ENCODE results near the gene ZDHHC14. TPM values are rescaled to one million over a fixed set of nuclear protein-coding genes. Genes with fewer than 3 reads are reported as not detected.

The ZDHHC14 gene
- total RNA-seq, 1 donor from 2014 or later: 9.3 TPM

- intact Hi-C loops (cut with DNase I): no loop called here
- no peaks in the 10 kb centered on the region for H3K36me3 ChIP-seq
- DNase-seq (no peak), ATAC-seq (no peak)
- H3K9me3 ChIP-seq: no peaks in the 10 kb centered on the region
- H3K27ac ChIP-seq: no peak overlapping the region
- peaks cover 11% of the 10 kb centered on the region for H3K4me1 ChIP-seq
- H3K4me3 ChIP-seq: no peak overlapping the region
- no peak for TF ChIP-seq CTCF (IDR thresholded peaks at IDR 0.05)
- H3K27me3 ChIP-seq (ENCODE audit: low read depth): no peaks in the 10 kb centered on the region
Measured at GRCh38 chr6:157549468-157549745, 168.4 kb downstream of the ZDHHC14 start.

- no peak for ATAC-seq
- peaks cover 11% of the 10 kb centered on the region for H3K4me1 ChIP-seq
- no peaks in the 10 kb centered on the region for H3K36me3 ChIP-seq
- intact Hi-C loops (cut with DNase I): no loop called here
- no peak overlapping the region for H3K27ac ChIP-seq
- no peaks in the 10 kb centered on the region for H3K27me3 ChIP-seq (ENCODE audit: low read depth)
- no peak overlapping the region for H3K4me3 ChIP-seq
- TF ChIP-seq CTCF (IDR thresholded peaks at IDR 0.05): no peak
- no peaks in the 10 kb centered on the region for H3K9me3 ChIP-seq
- DNase-seq: no peak
Measured at GRCh38 chr6:157550114-157550989, 169.4 kb downstream of the ZDHHC14 start.

- no peaks in the 10 kb centered on the region for H3K9me3 ChIP-seq
- intact Hi-C loops (cut with DNase I): no loop called here
- ATAC-seq: no peak
Measured at GRCh38 chr6:157551041-157551832, 170.2 kb downstream of the ZDHHC14 start.

GRCh38 chr6:157552081-157552747 is 171.2 kb downstream of the ZDHHC14 start:
- H3K9me3 ChIP-seq: no peaks in the 10 kb centered on the region
- H3K4me3 ChIP-seq: no peak overlapping the region
- intact Hi-C loops (cut with DNase I): no loop called here
- TF ChIP-seq CTCF (IDR thresholded peaks at IDR 0.05): no peak
- ATAC-seq (no peak), DNase-seq (no peak)
- peaks cover 11% of the 10 kb centered on the region for H3K4me1 ChIP-seq
- no peaks in the 10 kb centered on the region for H3K27me3 ChIP-seq (ENCODE audit: low read depth)
- no peak overlapping the region for H3K27ac ChIP-seq
- H3K36me3 ChIP-seq: no peaks in the 10 kb centered on the region

More at GRCh38 chr6:157551041-157551832, 170.2 kb downstream of the ZDHHC14 start:
- Histone ChIP-seq H3K4me1 (peaks cover 11% of the 10 kb centered on the region), H3K4me3 (no peak overlapping the region), H3K27me3 (ENCODE audit: low read depth) (no peaks in the 10 kb centered on the region), H3K27ac (no peak overlapping the region), H3K36me3 (no peaks in the 10 kb centered on the region)
- no peak for TF ChIP-seq CTCF (IDR thresholded peaks at IDR 0.05)
- DNase-seq: no peak

GRCh38 chr6:157552820-157553485 is 172.0 kb downstream of the ZDHHC14 start:
- ATAC-seq (no peak), DNase-seq (no peak)
- no peak for TF ChIP-seq CTCF (IDR thresholded peaks at IDR 0.05)
- H3K9me3 ChIP-seq: no peaks in the 10 kb centered on the region
- H3K4me1 ChIP-seq: peaks cover 11% of the 10 kb centered on the region
- H3K27ac ChIP-seq: no peak overlapping the region
- no peak overlapping the region for H3K4me3 ChIP-seq
- no peaks in the 10 kb centered on the region for H3K36me3 ChIP-seq
- H3K27me3 ChIP-seq (ENCODE audit: low read depth): no peaks in the 10 kb centered on the region
- intact Hi-C loops (cut with DNase I): no loop called here
